RPMI8226 (cell line): ENCODE results near the gene KIDINS220.

Source experiments
- DNase-seq: peaks from one replicate; pipeline ENCODE4 v3.0.0-alpha.2; 2015

Gene KIDINS220

DNA sequence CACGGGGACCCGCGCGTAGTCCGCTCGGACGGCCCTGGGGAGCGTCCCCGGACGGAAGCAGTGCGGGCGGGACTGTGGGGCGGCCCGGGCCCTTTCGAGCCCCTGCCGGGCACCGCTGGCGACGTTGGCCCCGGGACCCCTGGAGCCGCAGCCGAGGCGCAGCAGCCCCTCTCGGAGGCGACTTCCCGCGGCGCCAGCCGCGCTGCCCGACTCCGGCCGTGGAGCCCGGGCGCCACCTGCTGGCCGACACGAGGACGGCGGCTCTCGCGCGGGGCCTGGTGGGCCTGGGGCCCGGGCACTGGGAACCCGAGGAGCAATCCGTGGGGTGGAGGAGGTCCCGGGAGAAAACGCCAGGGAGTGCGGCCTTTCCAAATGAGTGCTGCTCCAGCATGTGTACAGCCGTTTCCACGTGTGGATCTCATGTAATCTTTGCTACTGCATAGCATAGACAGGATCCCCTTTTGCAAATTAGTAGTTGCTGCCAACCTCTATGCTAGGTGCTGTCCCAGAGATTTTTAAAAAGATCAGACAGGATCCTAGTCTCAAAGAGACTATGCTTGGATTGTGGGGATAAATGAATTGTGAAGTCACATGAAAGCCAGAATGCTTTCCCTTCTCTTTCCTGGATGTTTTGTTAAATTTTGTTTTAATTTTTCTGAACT is 151.6 kb downstream of the KIDINS220 start:
- DNase-seq: peak; percentile 74

DNA sequence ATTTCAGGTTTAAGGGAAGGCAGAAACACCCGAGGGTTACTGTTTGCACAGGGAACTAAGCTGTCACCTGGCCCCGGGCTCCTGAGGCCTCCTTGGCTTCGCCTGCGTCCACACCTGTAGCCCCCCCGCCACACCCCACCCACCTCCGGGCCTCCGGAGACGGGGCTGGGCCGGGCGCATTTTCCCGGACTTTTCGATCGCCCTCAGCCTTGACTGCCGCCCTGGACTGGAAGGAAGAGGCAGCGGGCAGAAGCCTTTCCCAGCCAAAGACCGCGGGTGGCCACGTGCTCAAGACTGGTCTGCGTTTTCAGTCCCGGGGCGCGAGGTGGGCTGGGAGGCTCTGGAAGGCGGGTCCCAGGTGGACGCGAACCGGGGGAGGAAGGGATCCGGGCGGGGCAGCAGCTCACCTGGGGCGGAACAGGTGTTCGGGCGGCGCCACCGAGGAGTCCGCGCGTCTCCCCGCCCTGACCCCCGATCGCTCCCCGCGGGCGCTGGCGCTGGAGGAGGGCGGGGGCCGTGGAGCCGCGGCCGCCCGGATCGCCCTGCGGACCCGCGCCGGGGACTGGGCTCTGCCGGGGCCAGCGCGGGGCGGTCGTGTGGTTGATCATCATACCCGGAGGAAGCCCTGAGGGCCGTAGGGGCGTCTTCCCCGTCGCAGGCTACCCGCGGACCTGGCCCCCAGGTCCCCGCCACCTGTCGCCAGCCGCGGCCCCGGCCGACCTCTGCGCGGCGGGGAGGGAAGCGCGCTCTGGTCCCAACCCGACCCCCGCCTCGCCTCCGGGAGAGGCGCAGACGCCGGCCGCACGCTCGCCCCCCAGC is 152.3 kb downstream of the KIDINS220 start:
- DNase-seq: peak; percentile 79

DNA sequence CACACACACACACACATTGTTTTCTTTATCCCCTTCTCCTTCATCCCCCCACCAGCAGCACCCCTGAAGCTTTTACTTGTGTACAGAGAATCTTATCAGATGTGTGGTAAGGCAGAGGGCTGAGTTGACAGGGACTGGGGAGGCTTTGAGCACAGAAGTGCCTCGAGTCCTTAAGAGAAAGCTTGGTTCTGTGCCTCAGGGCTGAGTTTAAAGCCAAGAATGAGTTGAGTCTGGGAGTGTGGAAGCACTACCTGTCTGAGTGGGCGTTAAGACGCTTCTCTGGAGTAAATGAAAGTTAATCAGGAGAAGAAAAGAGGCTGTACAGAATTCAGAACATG is 152.9 kb downstream of the KIDINS220 start:
- peak; percentile 68 for DNase-seq

DNA sequence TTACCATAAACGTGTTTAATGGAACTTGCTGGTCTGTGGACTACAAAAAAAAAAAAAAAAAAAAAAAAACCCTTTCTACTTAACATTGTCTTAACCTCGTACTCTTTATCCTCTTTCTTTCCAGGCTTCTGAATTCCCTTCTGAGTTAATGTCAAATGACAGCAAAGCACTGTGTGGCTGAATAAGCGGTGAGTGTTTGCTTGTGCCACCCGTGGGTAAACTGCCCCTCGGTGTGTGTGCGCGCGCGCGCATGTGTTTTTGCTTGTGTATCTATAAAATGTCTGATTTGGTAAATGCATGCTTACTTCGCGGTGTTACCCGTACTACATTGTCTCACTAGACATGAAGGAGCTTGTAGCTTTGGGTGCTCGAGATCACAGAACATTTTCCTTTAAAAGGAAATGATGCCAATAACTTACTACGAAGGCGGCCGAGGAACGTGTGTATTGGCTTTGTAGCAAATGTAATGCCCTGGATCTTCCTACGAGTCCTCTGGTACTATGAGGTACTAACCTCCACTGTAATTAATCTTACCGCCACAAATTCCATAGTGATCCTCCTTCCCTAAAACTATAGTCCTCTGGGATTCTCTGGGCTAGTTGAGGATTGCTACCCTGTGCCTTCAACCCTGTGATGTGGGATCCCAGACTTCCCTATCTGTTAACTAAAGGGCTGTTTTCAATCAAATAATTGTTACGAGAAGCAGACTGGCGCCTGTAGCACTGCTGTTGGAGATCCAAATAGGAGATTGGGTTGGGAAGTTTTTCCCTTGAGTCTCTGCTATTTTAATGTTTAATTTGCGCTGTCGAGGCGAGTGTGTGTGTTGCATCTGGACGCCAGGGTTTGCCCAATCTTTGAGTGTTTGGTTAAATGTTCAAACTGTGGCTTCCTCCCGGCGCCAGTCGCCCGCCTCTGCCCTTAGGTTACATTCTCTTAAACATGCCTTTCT is 154.4 kb downstream of the KIDINS220 start:
- peak; percentile 72 for DNase-seq

DNA sequence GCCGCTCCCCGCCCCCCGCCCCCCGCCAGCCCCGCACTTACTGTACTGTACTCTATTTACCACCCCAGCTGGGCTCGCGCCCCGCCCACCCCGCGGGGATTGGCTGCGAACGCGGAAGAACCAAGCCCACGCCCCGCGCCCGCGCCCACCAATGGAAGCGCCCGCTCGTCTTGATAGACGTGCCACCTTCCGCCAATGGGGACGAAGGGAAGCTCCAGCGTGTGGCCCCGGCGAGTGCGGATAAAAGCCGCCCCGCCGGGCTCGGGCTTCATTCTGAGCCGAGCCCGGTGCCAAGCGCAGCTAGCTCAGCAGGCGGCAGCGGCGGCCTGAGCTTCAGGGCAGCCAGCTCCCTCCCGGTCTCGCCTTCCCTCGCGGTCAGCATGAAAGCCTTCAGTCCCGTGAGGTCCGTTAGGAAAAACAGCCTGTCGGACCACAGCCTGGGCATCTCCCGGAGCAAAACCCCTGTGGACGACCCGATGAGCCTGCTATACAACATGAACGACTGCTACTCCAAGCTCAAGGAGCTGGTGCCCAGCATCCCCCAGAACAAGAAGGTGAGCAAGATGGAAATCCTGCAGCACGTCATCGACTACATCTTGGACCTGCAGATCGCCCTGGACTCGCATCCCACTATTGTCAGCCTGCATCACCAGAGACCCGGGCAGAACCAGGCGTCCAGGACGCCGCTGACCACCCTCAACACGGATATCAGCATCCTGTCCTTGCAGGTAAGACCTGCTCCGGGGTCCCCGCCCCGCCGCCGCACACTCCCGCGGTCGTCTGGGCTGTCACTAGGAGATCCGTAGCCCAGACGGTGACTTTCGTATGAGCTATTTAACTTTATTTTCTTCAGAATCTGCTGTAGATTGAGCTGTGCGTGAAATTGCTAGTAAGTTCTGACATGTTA is 155.4 kb downstream of the KIDINS220 start, which contains the start of gene ID2:
TSS of gene ID2 (plus strand) at position 271 of the 907 bp plus-strand sequence. CDS start at position 381, 110 bp downstream.
- DNase-seq: peak; percentile 99

DNA sequence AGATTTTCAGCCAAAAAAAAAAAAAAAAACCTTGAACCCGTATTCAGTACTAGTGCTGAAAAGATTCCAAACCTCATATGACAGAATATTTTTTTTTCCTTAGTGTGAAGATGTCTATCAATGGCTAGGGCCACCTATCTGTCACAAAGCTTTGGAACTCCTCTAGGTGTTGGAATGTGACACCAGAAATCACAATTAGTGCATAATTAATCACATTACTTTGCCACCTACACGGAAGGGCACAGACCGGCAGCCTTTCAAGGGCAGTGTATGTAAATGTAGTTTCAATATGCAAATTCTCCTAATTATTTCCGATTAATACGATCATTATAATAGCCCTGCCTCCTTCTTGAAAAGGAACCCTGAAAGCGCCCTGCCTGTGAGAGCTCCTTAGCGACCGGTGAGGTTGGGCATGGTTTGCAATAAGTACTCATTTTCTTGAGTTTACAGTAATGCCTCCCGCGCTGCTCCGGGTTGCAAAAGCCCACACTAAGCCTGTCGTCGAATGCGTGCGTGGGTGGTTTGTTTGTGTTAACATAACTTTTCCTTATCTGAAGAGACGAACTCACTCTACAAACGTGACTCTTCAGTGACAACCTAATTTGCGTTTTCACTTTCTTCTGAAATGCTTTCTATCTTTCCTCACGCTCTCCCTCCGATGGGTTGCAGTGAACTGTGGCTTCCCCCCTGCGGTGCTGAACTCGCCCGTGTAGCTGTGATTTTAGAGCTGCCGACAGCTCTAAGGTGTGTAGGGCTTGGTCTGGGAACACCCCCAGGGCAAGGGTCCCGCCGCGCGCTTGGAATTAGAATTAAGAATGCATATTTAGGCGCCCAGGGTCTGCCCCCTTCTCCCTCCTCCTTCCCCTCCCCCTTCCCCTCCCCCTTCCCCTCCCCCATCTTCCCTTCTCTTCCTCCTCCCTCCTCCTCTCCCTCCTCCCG is 156.3 kb downstream of the KIDINS220 start:
- peak; percentile 77 for DNase-seq

DNA sequence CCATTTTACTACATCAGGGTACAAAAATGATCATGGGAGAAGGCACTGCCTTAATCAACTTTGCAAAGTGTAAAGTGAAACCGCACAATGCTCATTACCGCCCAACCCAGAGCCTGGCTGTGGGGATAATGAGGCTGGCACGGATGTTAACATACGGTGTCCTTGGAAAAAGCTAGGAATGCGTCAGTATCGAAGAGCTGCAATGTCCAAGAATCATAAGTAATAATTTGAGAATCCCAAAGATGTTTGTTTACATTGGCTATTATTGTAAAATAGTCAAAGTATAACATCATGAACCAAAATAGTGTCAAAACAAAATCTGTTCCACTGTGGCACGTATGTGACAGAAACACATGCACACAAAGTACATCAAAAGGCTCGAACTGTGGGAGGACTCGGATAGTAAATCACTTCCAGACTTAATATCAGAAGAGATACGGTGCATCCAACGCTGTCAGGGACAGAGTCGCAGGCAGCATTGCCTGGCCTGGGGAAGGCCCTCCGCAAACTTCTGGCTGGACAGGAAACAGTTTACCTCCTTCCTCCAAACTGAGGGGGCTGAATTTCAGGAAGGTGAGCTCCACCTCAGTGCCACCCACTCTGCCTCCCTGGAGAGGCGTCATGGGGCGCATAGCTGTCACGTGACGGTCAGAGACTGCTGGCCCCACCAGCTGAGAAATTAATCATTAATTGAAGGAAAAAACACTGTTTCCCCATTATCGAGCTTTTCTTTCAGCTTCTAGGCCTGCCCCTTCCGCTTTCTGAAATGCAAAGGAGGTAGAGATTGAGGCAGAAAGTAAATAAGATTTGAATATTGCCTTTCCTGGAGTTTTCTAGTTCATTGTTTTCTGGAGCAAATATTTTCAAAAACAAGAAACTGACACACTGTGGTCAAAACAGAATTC is 157.3 kb downstream of the KIDINS220 start:
- no peak for DNase-seq

DNA sequence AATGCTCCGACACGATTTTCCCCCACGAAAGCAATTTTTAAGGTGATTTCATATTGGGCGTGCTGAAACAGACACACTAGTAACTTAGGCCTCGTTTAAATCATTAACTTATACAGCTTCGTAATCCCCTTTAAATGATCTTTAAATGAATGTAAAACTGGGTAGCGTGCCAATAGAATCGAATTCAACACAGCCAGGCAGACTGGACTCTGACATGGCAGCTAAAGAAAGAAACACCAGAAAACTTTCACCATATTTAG is 157.9 kb downstream of the KIDINS220 start:
- DNase-seq: no peak
